Hepatocyte (in vitro differentiated cells): ENCODE measurements around the gene IDE. TPM values are rescaled to one million over a fixed set of nuclear protein-coding genes. Genes with fewer than 3 reads are reported as not detected.

Experiments used
- DNase-seq: peaks from one replicate; pipeline ENCODE4 v3.0.0-alpha.2; 2016; ENCODE audit warnings: low spot score
- H2AFZ ChIP-seq: fragments of 200-600 bp; sonication (generic); 2 replicates; pipeline ENCODE4 v1.6.0; 2016; ENCODE audit warnings: antibody characterized with exemption, mild to moderate bottlenecking
- H3K27ac ChIP-seq: fragments of 200-600 bp; sonication (generic); 2 replicates; pipeline ENCODE4 v1.5.1; 2016; ENCODE audit warnings: mild to moderate bottlenecking
- H3K27me3 ChIP-seq: fragments of 200-600 bp; sonication (generic); 2 replicates; pipeline ENCODE4 v1.6.1; 2016
- H3K36me3 ChIP-seq: fragments of 200-600 bp; sonication (generic); replicated peaks from 2 replicates; pipeline ENCODE4 v1.5.1; 2016; ENCODE audit warnings: low read depth; ENCODE audit not compliant: insufficient read depth
- H3K4me1 ChIP-seq: fragments of 200-600 bp; sonication (generic); 2 replicates; pipeline ENCODE4 v1.5.1; 2016; ENCODE audit warnings: mild to moderate bottlenecking, moderate library complexity; ENCODE audit not compliant: insufficient read depth
- H3K4me2 ChIP-seq: fragments of 200-600 bp; sonication (generic); 2 replicates; pipeline ENCODE4 v1.6.0; 2016
- H3K4me3 ChIP-seq: fragments of 200-600 bp; sonication (generic); 2 replicates; pipeline ENCODE4 v1.5.1; 2016; ENCODE audit warnings: mild to moderate bottlenecking
- H3K79me2 ChIP-seq: fragments of 200-600 bp; sonication (generic); 2 replicates; pipeline ENCODE4 v1.6.0; 2017; ENCODE audit warnings: mild to moderate bottlenecking
- H3K9me2 ChIP-seq: fragments of 200-600 bp; sonication (generic); replicated peaks from 2 replicates; pipeline ENCODE4 v1.6.0; 2017; ENCODE audit warnings: mild to moderate bottlenecking; ENCODE audit not compliant: insufficient read depth
- H3K9me3 ChIP-seq: fragments of 200-600 bp; sonication (generic); 2 replicates; pipeline ENCODE4 v1.5.1; 2016; ENCODE audit warnings: low read depth, mild to moderate bottlenecking
- H4K20me1 ChIP-seq: fragments of 200-600 bp; sonication (generic); 2 replicates; pipeline ENCODE4 v1.6.0; 2016; ENCODE audit warnings: mild to moderate bottlenecking; ENCODE audit not compliant: insufficient read depth, poor library complexity, severe bottlenecking
- CTCF ChIP-seq: fragments of 200-600 bp; sonication (generic); IDR thresholded peaks from 2 replicates; pipeline ENCODE4 v1.5.1; 2016; ENCODE audit warnings: antibody characterized with exemption, mild to moderate bottlenecking; ENCODE audit not compliant: poor library complexity
- EZH2 ChIP-seq: fragments of 200-600 bp; sonication (generic); IDR thresholded peaks from 2 replicates; pipeline ENCODE4 v1.6.1; 2016; ENCODE audit warnings: antibody characterized with exemption, mild to moderate bottlenecking, borderline replicate concordance
- EZH2phosphoT487 ChIP-seq: fragments of 200-600 bp; sonication (generic); IDR thresholded peaks from one replicate; pipeline ENCODE4 v1.6.1; 2018; ENCODE audit warnings: antibody characterized with exemption, mild to moderate bottlenecking, low read depth, moderate library complexity; ENCODE audit not compliant: unreplicated experiment, severe bottlenecking
- WGBS: methylation state at CpG from one replicate; pipeline ENCODE4 v1.1.6; 2016; ENCODE audit warnings: low lambda C conversion rate; ENCODE audit errors: missing lambda C conversion rate; 5-methylcytosine and 5-hydroxymethylcytosine counted together
- polyA plus RNA-seq: library from polyadenylated mRNA; unstranded; fragments of >200 nt; fragmentation: Nextera tagmentation; extraction: Ambion mirVana; gene quantifications from 2 replicates; pipeline ENCODE4 v1.2.1, GENCODE V29; 2016
- total RNA-seq: library from RNA; depleted of rRNA; stranded (reverse); fragments of >200 nt; gene quantifications from 2 replicates; pipeline ENCODE4 v1.2.3, GENCODE V29; 2014

Gene IDE
- total and polyA plus RNA-seq, 2 experiments from 2014 or later = 16.6 to 39.7 TPM

GRCh38 chr10:92506336-92506735 is 67.6 kb downstream of the IDE start:
- no peak for DNase-seq
- no peak overlapping the region for H3K4me3 ChIP-seq
- H3K27me3 ChIP-seq = no peaks in the 10 kb centered on the region
- no peaks in the 10 kb centered on the region for H3K9me3 ChIP-seq
- no peak overlapping the region for H2AFZ ChIP-seq
- H4K20me1 ChIP-seq = no peaks in the 10 kb centered on the region
- WGBS = 87% methylated on average over 2 of the region's 2 CpGs
- no peaks in the 10 kb centered on the region for H3K9me2 ChIP-seq
- no peak overlapping the region for H3K4me2 ChIP-seq
- no peaks in the 10 kb centered on the region for H3K4me1 ChIP-seq
- no peaks in the 10 kb centered on the region for H3K36me3 ChIP-seq
- no peak overlapping the region for H3K27ac ChIP-seq
- no peaks in the 10 kb centered on the region for H3K79me2 ChIP-seq
- no peak for TF ChIP-seq EZH2phosphoT487
- no peak for TF ChIP-seq EZH2
- TF ChIP-seq CTCF = no peak

- Histone ChIP-seq H3K9me3 (no peaks in the 10 kb centered on the region), H3K4me2 (no peak overlapping the region), H4K20me1 (no peaks in the 10 kb centered on the region), H3K27me3 (no peaks in the 10 kb centered on the region), H3K27ac (no peak overlapping the region), H3K9me2 (no peaks in the 10 kb centered on the region), H2AFZ (no peak overlapping the region), H3K4me3 (no peak overlapping the region), H3K79me2 (no peaks in the 10 kb centered on the region), H3K36me3 (no peaks in the 10 kb centered on the region), H3K4me1 (no peaks in the 10 kb centered on the region)
- no peak for TF ChIP-seq CTCF
- TF ChIP-seq EZH2phosphoT487 = no peak
- TF ChIP-seq EZH2 = no peak
- WGBS = 92% methylated on average over 5 of the region's 5 CpGs
- DNase-seq = no peak
Observed at GRCh38 chr10:92505044-92505443, 68.8 kb downstream of the IDE start.

GRCh38 chr10:92502296-92502808 is 71.5 kb downstream of the IDE start:
- no peaks in the 10 kb centered on the region for H3K27me3 ChIP-seq
- H3K4me1 ChIP-seq = no peaks in the 10 kb centered on the region
- H4K20me1 ChIP-seq = no peaks in the 10 kb centered on the region
- H3K4me3 ChIP-seq = no peak overlapping the region
- no peak overlapping the region for H2AFZ ChIP-seq
- no peaks in the 10 kb centered on the region for H3K36me3 ChIP-seq
- TF ChIP-seq EZH2phosphoT487 (no peak), EZH2 (no peak), CTCF (no peak)
- H3K4me2 ChIP-seq = no peak overlapping the region
- 91% methylated on average over 5 of the region's 5 CpGs for WGBS
- H3K9me3 ChIP-seq = no peaks in the 10 kb centered on the region
- H3K27ac ChIP-seq = no peak overlapping the region
- H3K9me2 ChIP-seq = no peaks in the 10 kb centered on the region
- DNase-seq = no peak
- no peaks in the 10 kb centered on the region for H3K79me2 ChIP-seq

GRCh38 chr10:92493362-92493761 is 80.5 kb downstream of the IDE start:
- 54% methylated on average over 1 of the region's 1 CpG for WGBS
- no peak overlapping the region for H3K27ac ChIP-seq
- DNase-seq = no peak
- H3K4me1 ChIP-seq = no peaks in the 10 kb centered on the region
- H3K27me3 ChIP-seq = no peaks in the 10 kb centered on the region
- H3K36me3 ChIP-seq = no peaks in the 10 kb centered on the region
- H3K4me2 ChIP-seq = no peak overlapping the region
- no peaks in the 10 kb centered on the region for H3K9me2 ChIP-seq
- H3K79me2 ChIP-seq = no peaks in the 10 kb centered on the region
- no peak for TF ChIP-seq EZH2
- no peak for TF ChIP-seq CTCF
- TF ChIP-seq EZH2phosphoT487 = no peak
- no peaks in the 10 kb centered on the region for H4K20me1 ChIP-seq
- H3K4me3 ChIP-seq = no peak overlapping the region
- no peak overlapping the region for H2AFZ ChIP-seq
- no peaks in the 10 kb centered on the region for H3K9me3 ChIP-seq
